D721Med (cell line): ENCODE results near the gene DAGLB.
"Not testable (repeated sequence)": the region's sequence is repeated elsewhere in the genome, so short reads cannot be mapped to it uniquely, and the experiment has no call there.

Experiments
- DNase-seq: peaks from one replicate; pipeline ENCODE4 v3.0.0; 2011; ENCODE audit warnings: low spot score; ENCODE audit not compliant: insufficient read length
- FAIRE-seq: peaks from 2 replicates; lab custom pipeline; 2011; peaks lifted over from hg19 to GRCh38; lab: Jason Lieb, UNC
- CTCF ChIP-seq: IDR thresholded peaks from 2 replicates; pipeline ENCODE4 v1.5.1; 2012; ENCODE audit warnings: mild to moderate bottlenecking, control low read depth; ENCODE audit not compliant: insufficient read depth; ENCODE audit errors: missing control alignments

The DAGLB gene

GRCh38 chr7:6380310-6381095 is 67.3 kb downstream of the DAGLB start:
- no peak for TF ChIP-seq CTCF
- DNase-seq (no peak), FAIRE-seq (no peak)

GRCh38 chr7:6379886-6380285 is 67.9 kb downstream of the DAGLB start:
- no peak for TF ChIP-seq CTCF
- no peak for FAIRE-seq
- no peak for DNase-seq

GRCh38 chr7:6378556-6378955 is 69.2 kb downstream of the DAGLB start:
- not testable (repeated sequence) for FAIRE-seq, DNase-seq

GRCh38 chr7:6376820-6377219 is 70.9 kb downstream of the DAGLB start:
- no peak for FAIRE-seq
- TF ChIP-seq CTCF, result no peak

GRCh38 chr7:6375348-6376101 is 72.2 kb downstream of the DAGLB start:
- no peak for TF ChIP-seq CTCF
- FAIRE-seq (no peak), DNase-seq (no peak)

More at GRCh38 chr7:6376820-6377219, 70.9 kb downstream of the DAGLB start:
- DNase-seq, result no peak

DNA sequence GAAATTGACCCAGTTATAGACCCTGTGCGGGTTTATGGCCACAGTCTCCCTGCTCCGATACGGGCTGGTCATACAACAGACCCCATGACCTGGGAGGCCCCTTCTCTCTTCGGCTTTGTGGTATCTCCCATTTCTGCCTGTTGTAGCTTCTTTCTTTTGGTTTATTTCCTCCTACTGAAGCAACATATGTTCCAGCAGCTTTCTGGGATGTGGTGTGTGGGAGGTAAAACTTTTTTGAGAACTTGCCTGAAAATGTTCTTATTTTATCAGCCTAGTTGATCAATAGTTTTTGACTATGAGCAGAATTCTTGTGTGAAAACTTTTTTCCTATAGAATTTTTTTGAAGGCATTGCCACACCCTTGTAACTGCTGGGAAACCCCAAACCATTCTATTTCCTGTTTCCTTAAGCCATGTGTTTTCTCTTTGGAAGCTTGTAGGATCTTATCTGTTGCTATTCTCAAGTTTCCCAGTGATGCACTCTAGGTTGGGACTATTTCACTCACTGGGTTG is 80.0 kb downstream of the DAGLB start:
- DNase-seq, result no peak
- no peak for TF ChIP-seq CTCF
- FAIRE-seq, result no peak

- DNase-seq, result no peak
- no peak for FAIRE-seq
- no peak for TF ChIP-seq CTCF
Measured at GRCh38 chr7:6365451-6365850, 82.3 kb downstream of the DAGLB start.
